HUDEP-2 (cell line): ENCODE results near the gene APLP2.
A peak's percentile ranks its signal among the peaks of the same experiment; 100 is the strongest.
"Not testable (repeated sequence)": the region's sequence is repeated elsewhere in the genome, so short reads cannot be mapped to it uniquely, and the experiment has no call there.

Experiments
- DNase-seq, 76 experiments: peaks; one replicate each; lab custom pipeline; 2025; ENCODE audit not compliant: unreplicated experiment in 76 of 76; lab: John Stamatoyannopoulos, UW

APLP2 gene

DNA sequence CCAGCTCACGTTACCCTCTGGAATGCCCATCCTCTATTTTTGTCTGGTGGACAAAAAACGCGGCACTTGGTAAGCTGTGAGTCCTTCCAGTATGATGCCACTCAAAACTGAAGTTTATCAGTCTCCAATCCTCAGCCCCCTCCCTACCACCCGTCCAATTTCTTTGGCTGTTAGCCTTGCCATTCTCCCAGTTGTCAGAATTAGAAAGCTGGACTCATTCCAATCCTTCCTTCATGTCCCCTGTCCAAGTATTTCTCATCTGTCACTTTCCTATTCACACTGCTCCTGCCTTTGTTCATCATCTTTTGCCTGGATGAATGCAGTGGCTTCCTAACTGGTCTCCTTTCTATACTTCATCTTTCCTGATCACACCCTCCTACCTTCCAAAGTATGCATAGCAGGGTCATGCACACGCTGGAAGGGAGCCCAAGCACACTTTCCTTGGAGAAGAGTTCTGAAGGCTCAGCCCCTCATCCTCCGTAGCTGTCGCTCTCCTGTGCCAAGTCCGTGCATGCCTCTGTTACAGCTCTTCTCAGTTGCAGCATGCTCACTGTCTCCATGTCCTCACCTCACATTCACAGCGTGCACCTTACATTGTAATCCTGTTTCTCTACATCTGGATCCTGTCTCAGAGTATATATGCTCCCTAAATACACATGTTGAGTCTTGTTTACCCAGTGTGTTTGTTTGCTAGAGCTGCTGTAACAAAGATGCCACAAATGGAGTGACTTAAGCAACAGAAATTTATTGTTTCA, 19.4 kb downstream of the APLP2 start:
- DNase-seq, result no peak

DNA sequence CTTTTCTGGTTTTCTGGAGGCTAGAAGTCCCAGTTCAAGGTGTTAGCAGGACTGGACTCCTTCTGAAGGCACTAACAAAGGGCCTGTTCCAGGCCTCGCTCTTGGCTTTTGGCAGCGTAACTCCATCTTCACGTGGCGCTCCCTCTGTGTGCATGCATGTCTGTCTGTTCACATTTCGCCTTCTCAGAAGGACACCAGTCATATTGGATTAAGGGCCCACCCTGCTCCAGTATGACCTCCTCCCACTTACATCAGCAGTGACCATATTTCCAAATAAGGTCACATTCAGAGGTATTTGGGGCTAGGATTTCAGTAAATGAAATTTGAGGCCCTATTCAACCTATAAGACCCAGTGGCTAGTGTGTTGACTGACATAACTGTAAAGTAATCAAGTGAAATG, 20.0 kb downstream of the APLP2 start:
- no peak for DNase-seq

DNA sequence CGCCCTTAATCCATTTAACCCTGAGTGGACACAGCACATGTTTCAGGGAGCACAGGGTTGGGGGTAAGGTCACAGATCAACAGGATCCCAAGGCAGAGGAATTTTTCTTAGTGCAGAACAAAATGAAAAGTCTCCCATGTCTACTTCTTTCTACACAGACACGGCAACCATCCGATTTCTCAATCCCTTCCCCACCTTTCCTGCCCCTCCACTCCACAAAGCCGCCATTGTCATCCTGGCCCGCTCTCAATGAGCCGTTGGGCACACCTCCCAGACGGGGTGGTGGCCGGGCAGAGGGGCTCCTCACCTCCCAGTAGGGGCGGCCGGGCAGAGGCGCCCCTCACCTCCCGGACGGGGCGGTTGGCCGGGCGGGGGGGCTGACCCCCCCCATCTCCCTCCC, 20.8 kb downstream of the APLP2 start:
- DNase-seq, result not testable (repeated sequence)

DNA sequence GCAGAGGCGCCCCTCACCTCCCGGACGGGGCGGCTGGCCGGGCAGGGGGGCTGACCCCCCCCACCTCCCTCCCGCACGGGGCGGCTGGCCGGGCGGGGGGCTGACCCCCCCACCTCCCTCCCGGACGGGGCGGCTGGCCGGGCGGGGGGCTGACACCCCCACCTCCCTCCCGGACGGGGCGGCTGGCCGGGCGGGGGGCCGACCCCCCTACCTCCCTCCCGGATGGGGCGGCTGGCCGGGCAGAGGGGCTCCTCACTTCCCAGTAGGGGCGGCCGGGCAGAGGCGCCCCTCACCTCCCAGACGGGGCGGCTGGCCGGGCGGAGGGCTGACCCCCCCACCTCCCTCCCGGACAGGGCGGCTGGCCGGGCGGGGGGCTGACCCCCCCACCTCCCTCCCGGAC, 21.5 kb downstream of the APLP2 start:
- not testable (repeated sequence) for DNase-seq

DNA sequence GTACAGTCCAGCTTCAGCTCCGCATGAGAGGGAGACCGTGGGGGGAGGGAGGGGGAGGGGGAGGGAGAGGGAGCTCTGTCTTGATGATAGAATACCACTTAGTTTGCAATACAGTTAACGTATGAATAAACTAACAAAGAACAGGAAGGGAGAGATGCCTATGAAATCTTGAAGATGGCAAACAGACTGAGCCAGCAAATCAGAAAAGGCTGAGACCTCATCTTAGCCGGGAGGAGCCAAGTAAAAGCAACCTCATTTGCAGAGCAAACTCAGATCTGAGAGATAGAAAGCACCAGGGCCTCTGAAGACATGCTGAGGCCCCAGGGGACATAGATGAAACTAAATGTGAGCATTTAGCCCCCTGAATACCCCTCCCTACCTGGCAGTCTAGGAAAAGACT, 23.0 kb downstream of the APLP2 start:
- peak in 4 of 76 experiments; percentile 5 to 19 (median 14) for DNase-seq

DNA sequence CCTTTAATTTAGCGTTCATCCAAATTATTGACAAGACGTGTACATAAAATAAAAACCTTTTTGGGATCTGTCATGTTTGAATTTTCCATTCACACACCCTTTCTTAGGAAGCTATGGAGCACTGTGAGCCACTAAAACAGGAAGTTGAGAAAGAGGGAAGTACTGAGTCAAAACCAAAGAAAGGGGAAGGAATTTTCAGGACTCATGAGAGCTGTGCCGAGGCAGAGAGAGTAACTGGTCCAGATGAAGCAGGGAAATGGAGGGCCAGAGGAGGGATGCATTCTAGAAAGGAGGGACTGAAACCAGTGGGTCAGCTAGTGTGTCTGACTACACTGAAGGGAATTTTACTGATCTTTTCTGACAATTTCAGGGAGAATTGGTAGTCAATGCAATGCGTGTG, 24.9 kb downstream of the APLP2 start:
- DNase-seq, result no peak

DNA sequence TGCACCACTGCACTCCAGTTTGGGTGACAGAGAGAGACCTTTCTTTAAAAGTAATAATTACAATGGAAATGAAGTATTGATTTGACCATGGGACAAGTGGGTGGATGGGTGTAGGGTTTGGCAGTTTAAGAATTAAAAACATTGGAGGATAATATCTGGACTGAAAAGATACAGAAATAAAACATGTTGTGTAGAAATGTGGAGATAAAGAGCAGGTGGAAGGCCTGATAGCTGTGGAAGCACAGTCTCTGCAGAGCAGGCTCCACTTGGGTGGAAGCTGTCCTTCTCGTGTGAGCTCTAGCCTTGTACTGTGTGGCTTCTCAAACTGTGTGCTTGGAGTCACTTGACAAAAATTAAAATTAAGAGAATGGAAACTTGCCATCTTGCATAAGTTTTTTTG, 25.6 kb downstream of the APLP2 start:
- peak in 69 of 76 experiments; percentile 13 to 89 (median 58) for DNase-seq

DNA sequence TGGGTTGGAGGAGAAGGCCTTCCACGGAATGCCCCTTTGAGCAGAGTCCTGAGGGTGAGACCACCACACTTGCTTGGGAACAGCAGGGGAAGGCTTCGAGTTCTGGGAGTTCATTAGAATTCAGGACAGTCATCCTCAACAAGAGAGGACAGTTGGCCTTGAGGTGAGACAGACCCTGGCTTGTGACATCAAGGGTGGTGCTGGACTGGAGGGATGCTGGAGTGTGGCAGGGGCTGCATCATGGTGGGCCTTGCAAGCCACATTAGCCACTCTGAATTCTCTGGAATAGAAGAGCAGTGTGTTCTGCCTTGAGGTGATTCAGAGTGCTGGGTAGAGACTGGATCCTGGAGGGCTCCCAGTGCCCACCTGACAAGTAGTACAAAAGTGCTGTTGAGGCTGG, 26.3 kb downstream of the APLP2 start:
- DNase-seq, result peak in 1 of 76 experiments; percentile 37

DNA sequence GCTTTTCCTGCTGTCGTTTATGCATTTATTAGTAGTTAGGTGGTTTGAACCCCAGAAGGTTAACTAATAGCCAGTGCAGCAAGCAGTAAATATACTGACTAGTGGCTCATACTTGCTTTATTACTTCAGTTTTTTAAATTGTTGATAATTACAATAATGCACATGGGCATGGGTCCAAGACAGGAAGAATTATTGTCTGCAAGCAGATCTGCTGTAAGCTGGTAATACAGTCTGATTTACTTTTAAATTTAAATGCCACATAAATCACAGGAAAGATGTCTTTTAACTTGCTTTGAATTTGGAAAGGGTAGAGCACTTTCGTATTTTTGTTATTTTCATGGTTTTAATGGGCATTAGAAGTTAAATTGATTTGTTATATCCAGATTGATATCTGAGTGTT, 27.1 kb downstream of the APLP2 start:
- no peak for DNase-seq

DNA sequence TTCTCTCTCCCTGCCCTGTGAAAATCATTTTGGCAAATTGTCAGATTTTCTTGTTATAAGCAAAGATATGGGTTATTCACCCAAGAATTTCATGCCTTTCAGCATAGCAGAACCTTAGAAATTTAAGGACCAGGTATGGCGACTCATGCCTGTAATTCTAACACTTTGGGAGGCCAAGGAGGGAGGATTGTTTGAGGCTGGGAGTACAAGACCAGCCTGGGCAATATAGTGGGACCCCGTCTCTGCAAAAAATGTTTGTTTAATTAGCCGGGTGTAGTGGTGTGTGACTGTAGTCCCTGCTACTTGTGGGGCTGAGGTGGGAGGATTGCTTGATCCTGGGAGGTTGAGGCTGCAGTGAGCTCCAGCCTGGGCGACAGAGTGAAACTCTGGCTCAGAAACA, 27.6 kb downstream of the APLP2 start:
- no peak for DNase-seq

DNA sequence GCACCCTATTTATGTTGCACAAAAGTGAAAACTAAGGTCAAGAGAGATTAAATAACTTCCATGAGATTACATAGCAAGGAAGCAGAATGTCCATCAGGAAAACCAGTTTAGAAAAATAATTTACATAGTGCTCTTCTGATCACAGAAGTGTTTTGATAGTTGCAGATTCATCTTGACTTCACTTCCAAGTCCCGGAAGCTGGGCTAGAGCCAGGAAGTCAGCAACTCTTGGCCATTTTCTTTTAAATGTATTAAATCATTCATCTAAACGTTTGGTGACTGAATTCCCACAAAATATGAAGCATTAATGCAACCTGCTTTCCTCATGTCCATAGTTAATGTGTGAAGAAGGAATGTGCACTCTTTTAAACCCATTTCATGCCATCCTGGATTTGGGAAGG, 29.7 kb downstream of the APLP2 start:
- DNase-seq, result no peak

DNA sequence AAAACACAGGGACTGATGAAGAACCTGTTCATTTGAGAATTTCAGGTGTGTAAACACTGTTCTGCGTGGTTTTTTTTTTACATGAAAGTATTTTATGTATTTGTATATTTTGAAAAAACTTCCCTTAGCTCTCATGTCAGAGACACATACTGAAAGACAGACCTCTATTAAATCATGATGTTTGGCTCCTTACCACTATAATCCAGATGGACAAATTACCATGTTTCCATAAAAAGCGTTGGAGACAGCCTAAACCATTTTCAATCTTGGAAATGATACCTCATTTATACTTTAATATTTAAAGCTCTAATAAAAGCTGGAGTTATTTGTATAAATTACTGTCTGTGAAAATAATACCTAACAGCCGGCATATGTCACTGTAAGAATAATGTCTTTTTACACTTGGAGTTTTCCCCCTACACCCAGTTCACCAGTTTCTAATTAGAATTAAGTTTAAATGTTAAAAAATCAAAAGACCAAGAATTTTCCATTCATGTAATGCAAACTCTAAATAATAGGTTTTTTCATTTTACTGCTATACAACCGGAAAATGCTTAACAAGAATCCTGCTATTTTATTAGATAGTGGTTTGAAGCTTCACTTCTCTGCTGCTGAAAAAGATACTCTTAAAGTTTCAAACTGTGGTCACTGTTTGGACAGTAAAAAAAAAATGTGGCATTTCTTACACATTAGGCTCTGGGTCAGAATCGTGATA, 30.8 kb downstream of the APLP2 start:
- DNase-seq, result no peak

DNA sequence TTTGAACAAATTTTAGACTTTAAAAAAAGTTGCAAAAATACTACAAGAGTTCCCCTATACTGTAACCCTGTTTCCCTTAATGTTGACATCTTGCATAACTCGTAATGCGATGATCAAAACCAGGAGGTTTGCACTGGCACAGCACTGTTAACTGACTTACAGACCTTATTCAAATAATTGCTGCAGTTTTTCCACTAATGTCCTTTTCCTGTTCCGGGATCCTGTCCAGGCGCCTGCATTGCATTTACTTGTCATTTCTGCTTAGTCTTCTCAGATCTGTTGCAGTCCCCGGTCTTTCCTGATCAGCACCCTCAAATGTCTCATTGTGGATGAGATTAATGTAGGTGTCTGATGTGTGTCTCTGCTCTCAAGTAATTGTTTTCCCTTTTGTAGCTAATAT, 32.0 kb downstream of the APLP2 start:
- no peak for DNase-seq

DNA sequence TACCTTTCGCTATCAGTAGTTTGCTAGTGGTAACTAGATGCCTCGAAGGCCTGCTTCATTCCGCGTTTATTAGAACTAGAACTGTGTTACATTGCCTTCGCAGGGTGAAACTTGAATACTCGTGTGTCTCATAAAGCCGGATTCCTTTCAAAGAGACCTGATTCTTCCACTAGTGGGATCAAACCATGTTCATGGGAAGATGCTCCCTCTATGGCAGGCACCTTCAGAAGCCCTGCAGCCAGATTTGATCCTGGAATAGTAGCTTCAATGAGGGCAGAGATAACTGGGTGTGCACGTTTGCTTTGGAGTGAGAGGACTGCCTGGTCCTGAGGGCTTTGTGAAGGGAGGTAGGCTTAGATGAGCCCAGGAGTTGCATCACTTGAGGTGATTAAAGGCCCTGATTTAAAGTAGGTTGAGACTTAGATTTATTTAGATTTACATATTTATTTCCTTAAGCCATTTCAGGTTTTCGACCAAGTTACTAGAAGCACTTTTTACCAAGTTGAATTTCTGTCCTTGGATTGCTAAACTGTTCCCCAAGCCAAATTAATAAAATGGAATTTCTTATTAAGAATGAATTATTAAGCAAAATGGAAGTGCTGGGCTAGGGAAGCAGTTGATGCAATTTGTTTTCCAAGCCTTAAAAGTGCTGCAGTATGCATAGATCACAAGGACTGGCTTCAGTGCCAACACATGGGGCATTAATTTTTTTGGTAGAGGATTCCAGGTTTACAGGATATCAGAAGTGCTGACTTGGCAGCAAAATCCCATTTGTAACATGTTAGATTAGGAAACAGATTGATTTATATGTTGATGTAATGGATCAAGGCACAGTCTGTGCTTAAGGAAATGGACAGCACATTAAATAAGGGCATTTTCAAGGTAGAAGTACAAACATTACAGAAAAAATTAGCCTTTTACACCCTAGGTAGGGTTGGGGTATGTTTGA, 32.9 kb downstream of the APLP2 start:
- no peak for DNase-seq

DNA sequence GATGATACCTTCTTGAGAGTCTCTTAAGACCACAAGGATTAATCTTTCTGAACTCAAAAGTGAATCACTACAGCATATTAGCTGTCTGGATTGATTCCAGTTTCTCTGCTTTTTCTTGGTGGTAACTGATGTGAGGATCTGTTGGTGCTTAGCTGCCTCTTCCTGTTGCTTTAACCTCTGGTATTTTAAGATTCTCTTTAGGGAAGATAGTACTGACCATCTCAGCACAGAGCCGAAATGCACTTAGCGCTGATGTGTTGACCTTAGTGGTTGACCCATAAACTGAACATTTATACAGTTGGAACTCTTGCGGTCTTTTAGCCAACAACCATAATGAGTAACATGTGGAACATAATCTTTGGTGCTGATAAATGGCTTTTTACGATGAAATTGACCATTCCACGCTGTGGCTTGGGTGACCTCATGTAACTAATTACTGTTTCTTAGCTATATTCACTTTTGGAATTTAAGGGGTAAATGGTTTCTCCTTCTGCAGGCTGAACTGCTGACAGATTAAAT, 33.7 kb downstream of the APLP2 start:
- no peak for DNase-seq

DNA sequence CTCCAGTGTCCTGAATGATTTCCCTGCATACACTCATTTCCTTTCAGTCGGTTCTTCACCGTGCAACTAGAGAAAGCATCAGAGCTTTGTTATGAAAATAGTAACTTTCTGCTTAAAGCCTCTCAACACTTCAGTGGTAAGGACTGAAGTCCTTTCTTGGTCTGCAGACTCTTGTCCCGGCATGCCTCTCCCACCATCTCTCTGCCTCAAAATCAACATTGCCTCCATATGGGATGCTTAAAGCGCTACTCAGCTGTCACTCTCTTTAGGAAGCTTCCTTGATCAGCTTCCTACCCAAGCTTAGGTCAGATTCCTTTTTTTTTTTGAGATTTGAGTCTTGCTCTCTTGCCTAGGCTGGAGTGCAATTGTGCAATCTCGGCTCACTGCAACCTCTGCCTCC, 36.7 kb downstream of the APLP2 start:
- no peak for DNase-seq

DNA sequence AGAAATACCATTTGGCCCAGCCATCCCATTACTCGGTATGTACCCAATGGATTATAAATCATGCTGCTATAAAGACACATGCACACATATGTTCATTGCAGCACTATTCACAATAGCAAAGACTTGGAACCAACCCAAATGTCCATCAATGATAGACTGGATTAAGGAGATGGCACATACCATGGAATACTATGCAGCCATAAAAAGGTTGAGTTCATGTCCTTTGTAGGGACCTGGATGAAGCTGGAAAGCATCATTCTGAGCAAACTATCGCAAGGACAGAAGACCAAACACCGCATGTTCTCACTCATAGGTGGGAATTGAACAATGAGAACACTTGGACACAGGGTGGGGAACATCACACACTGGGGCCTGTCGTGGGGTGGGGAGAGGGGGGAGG, 39.0 kb downstream of the APLP2 start:
- not testable (repeated sequence) for DNase-seq

DNA sequence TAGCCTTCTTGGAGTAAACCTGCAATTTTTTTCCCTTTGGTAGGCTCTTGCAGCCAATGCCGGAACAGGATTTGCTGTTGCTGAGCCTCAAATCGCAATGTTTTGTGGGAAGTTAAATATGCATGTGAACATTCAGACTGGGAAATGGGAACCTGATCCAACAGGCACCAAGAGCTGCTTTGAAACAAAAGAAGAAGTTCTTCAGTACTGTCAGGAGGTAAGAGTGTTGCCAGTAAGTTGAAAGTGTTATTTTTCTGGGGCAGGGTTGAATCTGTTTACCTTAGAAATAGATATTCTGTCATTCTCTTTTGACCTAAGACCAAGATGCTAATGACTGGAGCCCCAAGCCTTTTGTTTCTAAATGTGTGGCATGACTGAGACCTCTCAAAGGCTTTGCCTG, 39.7 kb downstream of the APLP2 start:
- DNase-seq, result no peak

DNA sequence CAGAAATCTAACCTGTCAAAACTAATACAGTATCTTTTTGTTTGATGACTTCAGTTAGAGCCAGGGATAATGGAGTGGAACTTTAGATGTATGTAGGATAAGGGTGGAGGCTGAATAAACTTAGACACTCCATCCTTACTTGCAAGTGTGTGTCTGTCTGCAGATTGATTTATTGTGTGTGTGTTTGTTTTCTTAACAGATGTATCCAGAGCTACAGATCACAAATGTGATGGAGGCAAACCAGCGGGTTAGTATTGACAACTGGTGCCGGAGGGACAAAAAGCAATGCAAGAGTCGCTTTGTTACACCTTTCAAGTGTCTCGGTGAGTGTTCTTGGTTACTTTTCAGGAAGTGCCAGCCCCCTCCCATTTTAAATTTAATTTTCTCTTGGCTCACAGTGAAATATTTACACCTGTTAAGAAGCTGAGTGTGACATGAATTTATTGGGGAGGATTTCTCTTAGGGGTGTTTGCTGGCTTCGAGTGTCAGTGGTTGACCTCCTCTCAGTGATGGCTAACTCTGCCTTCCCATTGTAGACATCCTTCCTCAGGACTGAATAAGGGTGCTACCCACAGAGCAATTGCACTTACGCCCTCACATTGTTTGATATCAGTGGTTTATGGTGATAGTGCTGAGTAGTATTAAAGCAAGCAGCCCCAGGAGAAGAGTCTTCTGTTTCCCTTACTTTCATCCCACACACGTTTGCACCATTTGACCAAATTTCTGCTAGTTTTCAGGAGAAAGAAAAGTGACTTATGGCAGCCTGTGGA, 40.8 kb downstream of the APLP2 start:
- DNase-seq, result no peak
